Endothelial cell of umbilical vein (primary cell): ENCODE results near the gene CAMP. TPM values are rescaled to one million over a fixed set of nuclear protein-coding genes. Genes with fewer than 3 reads are reported as not detected.

Experiments used
- BruUV-seq: library from RNA; stranded (reverse); fragments of 400-500 nt; replicated peaks from 2 replicates; lab custom pipeline; 2021; lab: Mats Ljungman, UMichigan
- CTCF ChIA-PET: fragments of 300-600, 350-600 bp; sonication (Branson Sonifier 250); formaldehyde crosslinking; loops from one replicate; lab custom pipeline; 2021; ENCODE audit warnings: antibody characterized with exemption, inconsistent platforms; lab: Charles Lee
- POLR2A ChIA-PET: fragments of 300-600, 350-600 bp; sonication (Branson Sonifier 250); formaldehyde crosslinking; loops from one replicate; lab custom pipeline; 2021; ENCODE audit warnings: antibody characterized with exemption, inconsistent platforms; lab: Charles Lee
- DNase-seq: peaks from one replicate; pipeline ENCODE4 v3.0.0-alpha.2; 2011; ENCODE audit warnings: low read depth, low spot score
- FAIRE-seq: peaks from 2 replicates; lab custom pipeline; 2011; peaks lifted over from hg19 to GRCh38; lab: Jason Lieb, UNC
- H2AFZ ChIP-seq: 2 replicates; pipeline ENCODE4 v1.6.0; 2012; ENCODE audit warnings: low read depth, low read length, control low read depth, inconsistent platforms
- H3K27ac ChIP-seq: 2 replicates; pipeline ENCODE4 v1.5.1; 2011; ENCODE audit warnings: low read depth, mild to moderate bottlenecking, control low read depth, low read length, moderate library complexity; ENCODE audit not compliant: insufficient read depth
- H3K27me3 ChIP-seq, 2 experiments: 2 replicates each; pipeline versions ENCODE4 v1.6.0 to v1.6.1; 2011; ENCODE audit warnings: low read length in 2 of 2, mixed read lengths in 1 of 2; ENCODE audit not compliant: control insufficient read depth in 2 of 2, insufficient read depth in 2 of 2
- H3K36me3 ChIP-seq, 2 experiments: 2 replicates in 1 of 2; 3 replicates in 1 of 2; pipeline ENCODE4 v1.5.1; 2011; ENCODE audit warnings: low read length in 2 of 2, mild to moderate bottlenecking in 1 of 2, moderate library complexity in 1 of 2; ENCODE audit not compliant: control insufficient read depth in 2 of 2, insufficient read depth in 2 of 2; ENCODE audit errors: extremely low read depth in 1 of 2
- H3K4me1 ChIP-seq: 3 replicates; pipeline ENCODE4 v1.5.1; 2011; ENCODE audit warnings: mild to moderate bottlenecking, low read length; ENCODE audit not compliant: control insufficient read depth, insufficient read depth; ENCODE audit errors: extremely low read depth
- H3K4me2 ChIP-seq: 2 replicates; pipeline ENCODE4 v1.6.1; 2011; ENCODE audit warnings: low read length, control low read depth, mixed read lengths; ENCODE audit not compliant: insufficient read depth
- H3K4me3 ChIP-seq, 3 experiments: fragments of 200-600 bp in 1 of 3; sonication (generic), shearing (Covaris generic) in 1 of 3; replicated peaks in 1 of 3; 2 replicates each; pipeline ENCODE4 v1.5.1; 2011 to 2016; ENCODE audit warnings: control low read depth in 3 of 3, low read length in 3 of 3, mild to moderate bottlenecking in 2 of 3, inconsistent platforms in 1 of 3, low read depth in 1 of 3, moderate library complexity in 1 of 3; ENCODE audit not compliant: insufficient read depth in 1 of 3
- H3K79me2 ChIP-seq: 2 replicates; pipeline ENCODE4 v1.6.0; 2012; ENCODE audit warnings: low read length, inconsistent platforms; ENCODE audit not compliant: control insufficient read depth, insufficient read depth
- H3K9ac ChIP-seq: replicated peaks from 2 replicates; pipeline ENCODE3; 2011; ENCODE audit warnings: low read length, control low read depth; ENCODE audit not compliant: insufficient read depth; ENCODE audit errors: extremely low read depth
- H3K9me1 ChIP-seq: replicated peaks from 3 replicates; pipeline ENCODE4 v1.6.0; 2011; ENCODE audit warnings: mild to moderate bottlenecking, low read length; ENCODE audit not compliant: control insufficient read depth, insufficient read depth; ENCODE audit errors: extremely low read depth
- H3K9me3 ChIP-seq: replicated peaks from 2 replicates; pipeline ENCODE4 v1.5.1; 2012; ENCODE audit warnings: low read length, inconsistent platforms; ENCODE audit not compliant: control insufficient read depth, insufficient read depth
- H4K20me1 ChIP-seq: replicated peaks from 2 replicates; pipeline ENCODE3; 2011; ENCODE audit warnings: mild to moderate bottlenecking, low read length; ENCODE audit not compliant: control insufficient read depth, insufficient read depth; ENCODE audit errors: extremely low read depth
- CTCF ChIP-seq, 2 donors: IDR thresholded peaks; 1 replicate in 1 of 2; 2 replicates in 1 of 2; pipeline ENCODE4 v1.5.1; 2011; ENCODE audit warnings: low read length in 2 of 2, mild to moderate bottlenecking in 2 of 2, moderate library complexity in 2 of 2, control low read depth in 1 of 2, inconsistent platforms in 1 of 2, low read depth in 1 of 2; ENCODE audit not compliant: insufficient read depth in 1 of 2; ENCODE audit errors: extremely low read depth in 1 of 2
- EZH2 ChIP-seq: IDR thresholded peaks from 2 replicates; pipeline ENCODE4 v1.6.1; 2012; ENCODE audit warnings: borderline replicate concordance, low read depth, mild to moderate bottlenecking, moderate library complexity, low read length, inconsistent platforms; ENCODE audit not compliant: severe bottlenecking
- FOS ChIP-seq: IDR thresholded peaks from 2 replicates; pipeline ENCODE4 v1.6.1; 2011; ENCODE audit warnings: mild to moderate bottlenecking, low read length, moderate library complexity, borderline replicate concordance; ENCODE audit not compliant: insufficient read depth
- GATA2 ChIP-seq: IDR thresholded peaks from 2 replicates; pipeline ENCODE4 v1.7.0; 2011; ENCODE audit warnings: low read depth, mild to moderate bottlenecking, moderate library complexity, mixed read lengths, low read length; ENCODE audit not compliant: insufficient read length, insufficient read depth
- JUN ChIP-seq: IDR thresholded peaks from 2 replicates; pipeline ENCODE4 v1.6.1; 2011; ENCODE audit warnings: borderline replicate concordance, low read depth; ENCODE audit not compliant: insufficient read length, insufficient read depth
- MAX ChIP-seq: IDR thresholded peaks from 2 replicates; pipeline ENCODE4 v1.6.1; 2011; ENCODE audit not compliant: insufficient read depth, insufficient read length
- MYC ChIP-seq: IDR thresholded peaks from one replicate; pipeline ENCODE4 v1.6.1; 2011; ENCODE audit warnings: mild to moderate bottlenecking, low read depth, low read length
- POLR2A ChIP-seq: IDR thresholded peaks from 2 replicates; pipeline ENCODE4 v1.6.1; 2012; ENCODE audit warnings: low read depth, mild to moderate bottlenecking, control low read depth, low read length
- POLR2AphosphoS5 ChIP-seq: IDR thresholded peaks from 2 replicates; pipeline ENCODE4 v1.6.1; 2012; ENCODE audit warnings: low read depth, mild to moderate bottlenecking, control low read depth, low read length, moderate library complexity; ENCODE audit not compliant: insufficient read depth
- dilution Hi-C: fragments of 300-500 bp; cut with MboI; formaldehyde crosslinking; loops from one replicate; pipeline ENCODE4 v1.15.0; 2019; ENCODE audit warnings: low sequenced_read_pairs; ENCODE audit not compliant: extremely low pct_ligation_motif_present
- intact Hi-C: fragments of 100-400 bp; cut with micrococcal nuclease; formaldehyde crosslinking; loops from one replicate; pipeline ENCODE4 v1.10.0; 2022
- polyA plus RNA-seq, 4 experiments: library from polyadenylated mRNA; depleted of rRNA in 3 of 4; stranded (reverse) in 3 of 4; unstranded in 1 of 4; fragments of >200 nt; gene quantifications; 2 replicates each; pipeline versions ENCODE4 v1.2.1 to v1.2.3, GENCODE V29; 2011 to 2012; ENCODE audit warnings: missing spikeins in 1 of 4
- total RNA-seq: library from RNA; stranded (reverse); gene quantifications from 2 replicates; pipeline ENCODE4 v1.2.3, GENCODE V29; 2021

CAMP gene
- total and polyA plus RNA-seq, 2 donors (not counting 3 experiments of a cell fraction or from before 2014, with no cell fraction given) = not detected

GRCh38 chr3:48236531-48236930, 13.2 kb downstream of the CAMP start:
- FAIRE-seq (no peak), DNase-seq (no peak)
- TF ChIP-seq EZH2 (no peak), MYC (no peak), JUN (no peak), FOS (no peak), POLR2A (no peak), MAX (no peak), POLR2AphosphoS5 (no peak), CTCF (IDR thresholded peaks at IDR 0.05; ENCODE audit: extremely low read depth in 1 of 2, insufficient read depth in 1 of 2, low read depth in 1 of 2, low read length in 2 of 2) (no peak), GATA2 (no peak)
- Histone ChIP-seq H3K79me2 (no peaks in the 10 kb centered on the region), H3K27me3 (no peaks in the 10 kb centered on the region), H4K20me1 (no peaks in the 10 kb centered on the region), H3K4me1 (peaks cover 3% of the 10 kb centered on the region), H3K27ac (no peak overlapping the region), H3K9me1 (no peaks in the 10 kb centered on the region), H2AFZ (no peak overlapping the region), H3K9ac (no peak overlapping the region), H3K9me3 (no peaks in the 10 kb centered on the region), H3K4me3 (no peak overlapping the region), H3K36me3 (no peaks in the 10 kb centered on the region), H3K4me2 (no peak overlapping the region)
- CTCF ChIA-PET = interaction anchor here (1.3 to 16.0 kb wide), 3 partner anchors 12 to 200 kb away, joined by 4 to 296 read pairs (median 4); no protein-coding TSS in a partner anchor
- intact Hi-C loops (no loop called here), dilution Hi-C loops (no loop called here)
- POLR2A ChIA-PET = no interaction called here
- BruUV-seq = no TSS peak
